ENCODE measurements around the gene PLA2G4D.

Gene PLA2G4D

DNA sequence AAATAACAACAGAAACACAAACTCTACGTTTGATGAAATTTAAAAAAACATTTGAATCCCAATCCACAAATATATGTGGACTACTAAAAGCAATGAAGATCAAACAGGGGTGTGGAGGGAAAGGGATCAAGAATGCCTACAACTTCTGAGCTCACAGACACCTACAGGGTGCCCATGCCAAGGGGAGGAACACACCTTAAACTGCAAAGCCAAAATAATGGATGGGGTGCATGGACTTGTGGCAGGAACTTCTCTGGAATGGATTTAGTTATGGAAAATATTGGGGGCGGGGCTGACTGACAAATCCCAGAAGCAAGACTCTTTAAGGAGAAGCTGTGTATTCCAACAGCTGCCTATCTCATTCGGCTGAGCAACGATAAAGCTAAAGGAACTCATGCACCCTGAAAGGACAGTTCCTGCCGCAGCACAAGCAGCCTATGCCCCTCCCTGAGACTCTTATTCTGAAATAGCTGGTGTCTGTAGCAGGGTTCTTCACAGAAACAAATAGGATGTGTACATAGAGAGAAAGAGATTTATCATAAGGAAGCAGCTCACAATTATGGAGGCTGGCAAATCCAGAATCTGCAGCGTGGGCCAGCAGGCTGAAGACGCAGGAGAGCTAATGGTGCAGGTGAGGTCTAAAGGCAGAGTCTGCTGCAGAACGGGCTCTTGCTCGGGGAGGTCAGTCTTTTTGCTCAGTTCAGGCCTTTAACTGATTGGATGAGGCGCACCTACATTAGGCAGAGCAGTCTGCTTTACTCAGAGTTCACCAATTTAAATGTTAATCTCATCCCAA, 24.5 kb upstream of the PLA2G4D start:
- Histone ChIP-seq H2AFZ (ENCODE audit: low read depth, low read length) (no peak overlapping the region), H3K9ac (ENCODE audit: low read length) (no peak overlapping the region), H2BK5ac (ENCODE audit: low read depth, low read length, poor library complexity, severe bottlenecking) (no peak overlapping the region), H4K91ac (ENCODE audit: low read length) (no peak overlapping the region), H3K36me3 (ENCODE audit: control insufficient read depth in 1 of 2, insufficient read depth in 2 of 2, low read depth in 1 of 2, low read length in 2 of 2) (no peaks in the 10 kb centered on the region), H3K4me2 (ENCODE audit: low read length, poor library complexity, severe bottlenecking) (no peak overlapping the region), H3K18ac (ENCODE audit: low read depth in 1 of 2, low read length in 2 of 2) (no peak overlapping the region), H3K79me1 (replicated peaks; ENCODE audit: low read length, poor library complexity, severe bottlenecking) (no peaks in the 10 kb centered on the region), H3K23ac (ENCODE audit: low read length in 2 of 2) (no peak overlapping the region), H3K9me3 (ENCODE audit: control insufficient read depth, low read length) (no peaks in the 10 kb centered on the region), H3K4ac (ENCODE audit: low read depth in 1 of 2, low read length in 2 of 2) (no peak overlapping the region), H3K4me1 (ENCODE audit: control insufficient read depth, insufficient read depth, low read depth, low read length) (no peaks in the 10 kb centered on the region), H3K14ac (ENCODE audit: low read length in 2 of 2) (no peak overlapping the region), H2BK120ac (ENCODE audit: low read depth, low read length) (no peak overlapping the region), H3K27ac (ENCODE audit: low read length, poor library complexity, severe bottlenecking) (no peak overlapping the region), H3K27me3 (ENCODE audit: control insufficient read depth in 1 of 2, insufficient read depth in 1 of 2, low read length in 2 of 2) (peaks cover 48 to 55% of the 10 kb centered on the region in 2 experiments), H3K4me3 (ENCODE audit: insufficient read depth in 1 of 2, low read depth in 1 of 2, low read length in 2 of 2) (no peak overlapping the region), H4K8ac (ENCODE audit: low read length) (no peak overlapping the region), H2AK5ac (ENCODE audit: low read length, severe bottlenecking) (no peak overlapping the region), H2BK12ac (ENCODE audit: low read length in 2 of 2) (no peak overlapping the region), H2BK15ac (ENCODE audit: low read depth, poor library complexity, severe bottlenecking) (no peak overlapping the region)
- WGBS, result 56% methylated on average over 9 of the region's 10 CpGs
- DNase-seq, result no peak

- WGBS, result 75% methylated on average over 4 of the region's 4 CpGs
These were observed 17.6 kb upstream of the PLA2G4D start for GRCh38 chr15:42111924-42112323.

GRCh38 chr15:42110367-42110766, 16.0 kb upstream of the PLA2G4D start:
- Histone ChIP-seq H2AFZ (ENCODE audit: low read depth, low read length) (no peak overlapping the region), H3K27me3 (ENCODE audit: control insufficient read depth in 1 of 2, insufficient read depth in 1 of 2, low read length in 2 of 2) (peaks cover 0 to 49% of the 10 kb centered on the region in 2 experiments), H2AK5ac (ENCODE audit: low read length, severe bottlenecking) (no peak overlapping the region), H2BK12ac (ENCODE audit: low read length in 2 of 2) (no peak overlapping the region), H2BK120ac (ENCODE audit: low read depth, low read length) (no peak overlapping the region), H3K4me1 (ENCODE audit: control insufficient read depth, insufficient read depth, low read depth, low read length) (no peaks in the 10 kb centered on the region), H3K4ac (ENCODE audit: low read depth in 1 of 2, low read length in 2 of 2) (no peak overlapping the region), H3K4me2 (ENCODE audit: low read length, poor library complexity, severe bottlenecking) (no peak overlapping the region), H3K9me3 (ENCODE audit: control insufficient read depth, low read length) (no peaks in the 10 kb centered on the region), H3K23ac (ENCODE audit: low read length in 2 of 2) (no peak overlapping the region), H3K18ac (ENCODE audit: low read depth in 1 of 2, low read length in 2 of 2) (no peak overlapping the region), H4K91ac (ENCODE audit: low read length) (no peak overlapping the region), H3K9ac (ENCODE audit: low read length) (no peak overlapping the region), H3K4me3 (ENCODE audit: insufficient read depth in 1 of 2, low read depth in 1 of 2, low read length in 2 of 2) (no peak overlapping the region), H3K36me3 (ENCODE audit: control insufficient read depth in 1 of 2, insufficient read depth in 2 of 2, low read depth in 1 of 2, low read length in 2 of 2) (no peaks in the 10 kb centered on the region), H3K14ac (ENCODE audit: low read length in 2 of 2) (no peak overlapping the region), H3K79me1 (replicated peaks; ENCODE audit: low read length, poor library complexity, severe bottlenecking) (no peaks in the 10 kb centered on the region), H3K27ac (ENCODE audit: low read length, poor library complexity, severe bottlenecking) (no peak overlapping the region), H2BK5ac (ENCODE audit: low read depth, low read length, poor library complexity, severe bottlenecking) (no peak overlapping the region), H4K8ac (ENCODE audit: low read length) (no peak overlapping the region), H2BK15ac (ENCODE audit: low read depth, poor library complexity, severe bottlenecking) (no peak overlapping the region)
- WGBS, result 69% methylated on average over 2 of the region's 3 CpGs
- DNase-seq, result no peak

More at GRCh38 chr15:42111924-42112323, 17.6 kb upstream of the PLA2G4D start:
- no peaks in the 10 kb centered on the region for H3K79me1 ChIP-seq (replicated peaks; ENCODE audit: low read length, poor library complexity, severe bottlenecking)
- H4K91ac ChIP-seq (ENCODE audit: low read length), result no peak overlapping the region
- H2BK15ac ChIP-seq (ENCODE audit: low read depth, poor library complexity, severe bottlenecking), result no peak overlapping the region
- H2AFZ ChIP-seq (ENCODE audit: low read depth, low read length), result no peak overlapping the region
- H2AK5ac ChIP-seq (ENCODE audit: low read length, severe bottlenecking), result no peak overlapping the region
- H3K4me3 ChIP-seq (ENCODE audit: insufficient read depth in 1 of 2, low read depth in 1 of 2, low read length in 2 of 2), result no peak overlapping the region
- H3K4me2 ChIP-seq (ENCODE audit: low read length, poor library complexity, severe bottlenecking), result no peak overlapping the region
- no peak overlapping the region for H3K9ac ChIP-seq (ENCODE audit: low read length)
- DNase-seq, result no peak
- H4K8ac ChIP-seq (ENCODE audit: low read length), result no peak overlapping the region
- no peak overlapping the region for H3K14ac ChIP-seq (ENCODE audit: low read length in 2 of 2)
- H3K23ac ChIP-seq (ENCODE audit: low read length in 2 of 2), result no peak overlapping the region
- no peak overlapping the region for H2BK5ac ChIP-seq (ENCODE audit: low read depth, low read length, poor library complexity, severe bottlenecking)
- H2BK120ac ChIP-seq (ENCODE audit: low read depth, low read length), result no peak overlapping the region
- no peak overlapping the region for H3K4ac ChIP-seq (ENCODE audit: low read depth in 1 of 2, low read length in 2 of 2)
- no peaks in the 10 kb centered on the region for H3K9me3 ChIP-seq (ENCODE audit: control insufficient read depth, low read length)
- no peak overlapping the region for H2BK12ac ChIP-seq (ENCODE audit: low read length in 2 of 2)
- no peaks in the 10 kb centered on the region for H3K36me3 ChIP-seq (ENCODE audit: control insufficient read depth in 1 of 2, insufficient read depth in 2 of 2, low read depth in 1 of 2, low read length in 2 of 2)
- no peak overlapping the region for H3K27ac ChIP-seq (ENCODE audit: low read length, poor library complexity, severe bottlenecking)
- H3K27me3 ChIP-seq (ENCODE audit: control insufficient read depth in 1 of 2, insufficient read depth in 1 of 2, low read length in 2 of 2), result peaks cover 0 to 49% of the 10 kb centered on the region in 2 experiments
- no peak overlapping the region for H3K18ac ChIP-seq (ENCODE audit: low read depth in 1 of 2, low read length in 2 of 2)
- no peaks in the 10 kb centered on the region for H3K4me1 ChIP-seq (ENCODE audit: control insufficient read depth, insufficient read depth, low read depth, low read length)

DNA sequence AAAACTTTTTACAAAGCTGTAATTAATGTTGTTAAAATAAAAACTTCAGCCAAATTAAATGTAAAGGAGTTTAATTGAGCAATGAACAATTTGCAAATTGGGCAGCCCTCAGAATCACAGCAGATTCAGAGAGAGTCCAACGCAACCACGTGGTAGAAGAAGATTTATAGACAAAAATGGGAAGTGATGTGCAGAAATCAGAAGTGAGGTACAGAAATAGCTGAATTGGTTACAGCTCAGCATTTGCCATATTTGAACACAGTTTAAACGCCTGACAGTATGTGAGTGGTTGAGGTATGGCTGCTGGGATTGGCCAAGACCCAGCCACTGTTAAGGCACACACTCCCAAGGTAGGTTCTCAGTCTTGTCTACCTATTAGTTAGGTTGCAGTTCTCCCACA, 14.4 kb upstream of the PLA2G4D start:
- no peaks in the 10 kb centered on the region for H3K36me3 ChIP-seq (ENCODE audit: control insufficient read depth in 1 of 2, insufficient read depth in 2 of 2, low read depth in 1 of 2, low read length in 2 of 2)
- H2BK120ac ChIP-seq (ENCODE audit: low read depth, low read length), result no peak overlapping the region
- H3K4ac ChIP-seq (ENCODE audit: low read depth in 1 of 2, low read length in 2 of 2), result no peak overlapping the region
- H3K9ac ChIP-seq (ENCODE audit: low read length), result no peak overlapping the region
- no peaks in the 10 kb centered on the region for H3K9me3 ChIP-seq (ENCODE audit: control insufficient read depth, low read length)
- peaks cover 0 to 41% of the 10 kb centered on the region in 2 experiments for H3K27me3 ChIP-seq (ENCODE audit: control insufficient read depth in 1 of 2, insufficient read depth in 1 of 2, low read length in 2 of 2)
- H2AK5ac ChIP-seq (ENCODE audit: low read length, severe bottlenecking), result no peak overlapping the region
- DNase-seq, result no peak
- no peak overlapping the region for H4K8ac ChIP-seq (ENCODE audit: low read length)
- peaks cover 1% of the 10 kb centered on the region for H3K4me1 ChIP-seq (ENCODE audit: control insufficient read depth, insufficient read depth, low read depth, low read length)
- no peak overlapping the region for H3K4me2 ChIP-seq (ENCODE audit: low read length, poor library complexity, severe bottlenecking)
- no peak overlapping the region for H3K18ac ChIP-seq (ENCODE audit: low read depth in 1 of 2, low read length in 2 of 2)
- H3K14ac ChIP-seq (ENCODE audit: low read length in 2 of 2), result no peak overlapping the region
- H3K23ac ChIP-seq (ENCODE audit: low read length in 2 of 2), result no peak overlapping the region
- no peak overlapping the region for H2BK15ac ChIP-seq (ENCODE audit: low read depth, poor library complexity, severe bottlenecking)
- no peak overlapping the region for H4K91ac ChIP-seq (ENCODE audit: low read length)
- no peak overlapping the region for H2BK5ac ChIP-seq (ENCODE audit: low read depth, low read length, poor library complexity, severe bottlenecking)
- H3K79me1 ChIP-seq (replicated peaks; ENCODE audit: low read length, poor library complexity, severe bottlenecking), result no peaks in the 10 kb centered on the region
- H3K27ac ChIP-seq (ENCODE audit: low read length, poor library complexity, severe bottlenecking), result no peak overlapping the region
- H2AFZ ChIP-seq (ENCODE audit: low read depth, low read length), result no peak overlapping the region
- H2BK12ac ChIP-seq (ENCODE audit: low read length in 2 of 2), result no peak overlapping the region
- 66% methylated on average over 3 of the region's 3 CpGs for WGBS
- H3K4me3 ChIP-seq (ENCODE audit: insufficient read depth in 1 of 2, low read depth in 1 of 2, low read length in 2 of 2), result no peak overlapping the region
